GM12891 (cell line): ENCODE data around the gene EPHA1.
"Not testable (repeated sequence)": the region's sequence is repeated elsewhere in the genome, so short reads cannot be mapped to it uniquely, and the experiment has no call there.

Experiments
- DNase-seq: peaks from one replicate; pipeline ENCODE4 v3.0.0; 2011; ENCODE audit warnings: low spot score; ENCODE audit not compliant: insufficient read length
- FAIRE-seq: peaks from 2 replicates; lab custom pipeline; 2011; peaks lifted over from hg19 to GRCh38; lab: Jason Lieb, UNC
- PAX5 ChIP-seq: IDR thresholded peaks from 2 replicates; pipeline ENCODE4 v1.6.1; 2011; ENCODE audit warnings: low read length, moderate library complexity, mild to moderate bottlenecking; ENCODE audit not compliant: insufficient read depth, severe bottlenecking
- POLR2A ChIP-seq: IDR thresholded peaks from 2 replicates; pipeline ENCODE4 v1.6.1; 2011; ENCODE audit warnings: low read depth, low read length, control low read depth
- POLR2AphosphoS5 ChIP-seq: IDR thresholded peaks from 2 replicates; pipeline ENCODE4 v1.6.1; 2011; ENCODE audit warnings: low read depth, low read length, control low read depth
- POU2F2 ChIP-seq: IDR thresholded peaks from 2 replicates; pipeline ENCODE4 v1.6.1; 2011; ENCODE audit warnings: low read depth, mild to moderate bottlenecking, control low read depth, low read length, moderate library complexity
- SPI1 ChIP-seq: IDR thresholded peaks from 2 replicates; pipeline ENCODE4 v1.6.1; 2011; ENCODE audit warnings: low read depth, low read length, control low read depth
- TAF1 ChIP-seq: IDR thresholded peaks from 2 replicates; pipeline ENCODE4 v1.6.1; 2011; ENCODE audit warnings: low read depth, low read length, control low read depth

The EPHA1 gene

GRCh38 chr7:143434660-143435059 is 26.0 kb upstream of the EPHA1 start:
- FAIRE-seq (no peak), DNase-seq (no peak)
- TF ChIP-seq PAX5 (no peak), POLR2A (no peak), TAF1 (no peak), SPI1 (no peak), POU2F2 (no peak), POLR2AphosphoS5 (no peak)

GRCh38 chr7:143433759-143434158 is 25.1 kb upstream of the EPHA1 start:
- TF ChIP-seq POLR2A = no peak
- TF ChIP-seq POU2F2 = no peak
- TF ChIP-seq POLR2AphosphoS5 = no peak
- no peak for TF ChIP-seq SPI1
- TF ChIP-seq TAF1 = no peak
- no peak for TF ChIP-seq PAX5
- DNase-seq (no peak), FAIRE-seq (no peak)

- DNase-seq (no peak), FAIRE-seq (no peak)
- TF ChIP-seq POU2F2 (no peak), TAF1 (no peak), POLR2AphosphoS5 (no peak), POLR2A (no peak), PAX5 (no peak), SPI1 (no peak)
Observed at GRCh38 chr7:143431109-143431508, 22.5 kb upstream of the EPHA1 start.

- FAIRE-seq = no peak
- TF ChIP-seq POU2F2 = no peak
- no peak for TF ChIP-seq POLR2AphosphoS5
- no peak for TF ChIP-seq POLR2A
- TF ChIP-seq PAX5 = no peak
- no peak for TF ChIP-seq SPI1
- TF ChIP-seq TAF1 = no peak
- no peak for DNase-seq
Observed at GRCh38 chr7:143429770-143430698, 21.4 kb upstream of the EPHA1 start.

GRCh38 chr7:143426479-143427142 is 18.0 kb upstream of the EPHA1 start:
- TF ChIP-seq TAF1 (no peak), POLR2AphosphoS5 (no peak), PAX5 (no peak), POU2F2 (no peak), POLR2A (no peak), SPI1 (no peak)
- FAIRE-seq = no peak
- DNase-seq = no peak

GRCh38 chr7:143424476-143424875 is 15.8 kb upstream of the EPHA1 start:
- DNase-seq, FAIRE-seq: not testable (repeated sequence)

GRCh38 chr7:143422033-143422432 is 13.4 kb upstream of the EPHA1 start:
- FAIRE-seq = no peak
- DNase-seq = no peak
- TF ChIP-seq SPI1 (no peak), POLR2AphosphoS5 (no peak), POU2F2 (no peak), POLR2A (no peak), TAF1 (no peak), PAX5 (no peak)

GRCh38 chr7:143420624-143421023 is 12.0 kb upstream of the EPHA1 start:
- not testable (repeated sequence) for DNase-seq, FAIRE-seq

- DNase-seq = no peak
- no peak for TF ChIP-seq PAX5
- TF ChIP-seq SPI1 = no peak
- TF ChIP-seq TAF1 = no peak
- TF ChIP-seq POLR2A = no peak
- no peak for FAIRE-seq
Observed at GRCh38 chr7:143419880-143420279, 11.2 kb upstream of the EPHA1 start.

GRCh38 chr7:143418681-143419458 is 10.2 kb upstream of the EPHA1 start:
- FAIRE-seq (no peak), DNase-seq (no peak)
- no peak for TF ChIP-seq PAX5
